Ureter (tissue), 1 donor: ENCODE results near the gene NPAS2. TPM values are rescaled to one million over a fixed set of nuclear protein-coding genes. Genes with fewer than 3 reads are reported as not detected.

ENCODE experiments used
- DNase-seq: peaks from one replicate; pipeline ENCODE4 v3.0.0-alpha.2; 2020; ENCODE audit warnings: low spot score
- total RNA-seq: library from RNA; stranded (reverse); gene quantifications from one replicate; pipeline ENCODE4 v1.2.4, GENCODE V29; 2023
- donor health status: DM: yes; HTN: yes; CAD: no.

The NPAS2 gene
- total RNA-seq, 1 donor from 2014 or later = 102 TPM

DNA sequence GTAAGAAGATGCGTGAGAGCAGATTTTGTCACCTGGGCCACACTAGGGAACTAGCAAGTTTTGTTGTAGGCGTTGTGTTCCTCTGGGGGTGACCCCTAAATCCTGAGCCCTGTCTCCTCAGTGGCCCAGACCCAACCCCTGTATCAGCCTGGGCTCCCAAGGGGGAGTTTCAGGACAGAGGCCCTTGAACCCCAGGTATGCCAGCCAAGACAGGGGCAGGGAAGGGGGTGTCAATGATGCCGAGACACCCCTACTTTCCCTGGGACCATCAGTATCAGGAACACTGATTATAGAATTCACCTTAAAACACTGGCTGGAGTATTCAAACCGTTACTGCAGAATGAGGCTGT is 143.1 kb downstream of the NPAS2 start:
- no peak for DNase-seq

DNA sequence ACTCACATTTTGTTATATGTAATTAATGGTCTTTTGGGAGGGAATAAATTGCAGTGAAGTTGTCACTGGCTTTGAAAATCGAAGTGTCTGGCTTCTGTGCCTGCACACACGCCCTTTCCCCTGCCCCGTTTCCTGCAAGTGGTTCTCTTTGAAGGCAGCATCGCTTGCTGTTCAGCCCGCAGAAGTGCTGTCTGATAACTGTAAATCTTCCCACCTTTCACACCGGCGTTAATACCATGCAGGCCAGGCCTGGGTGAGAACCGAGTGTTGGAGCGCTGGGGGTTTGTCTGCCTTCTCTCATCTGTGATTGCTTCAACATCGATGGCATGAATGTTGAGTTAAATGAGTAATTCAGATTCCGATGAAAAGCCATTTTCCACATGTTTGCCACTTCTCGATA is 144.3 kb downstream of the NPAS2 start:
- no peak for DNase-seq

DNA sequence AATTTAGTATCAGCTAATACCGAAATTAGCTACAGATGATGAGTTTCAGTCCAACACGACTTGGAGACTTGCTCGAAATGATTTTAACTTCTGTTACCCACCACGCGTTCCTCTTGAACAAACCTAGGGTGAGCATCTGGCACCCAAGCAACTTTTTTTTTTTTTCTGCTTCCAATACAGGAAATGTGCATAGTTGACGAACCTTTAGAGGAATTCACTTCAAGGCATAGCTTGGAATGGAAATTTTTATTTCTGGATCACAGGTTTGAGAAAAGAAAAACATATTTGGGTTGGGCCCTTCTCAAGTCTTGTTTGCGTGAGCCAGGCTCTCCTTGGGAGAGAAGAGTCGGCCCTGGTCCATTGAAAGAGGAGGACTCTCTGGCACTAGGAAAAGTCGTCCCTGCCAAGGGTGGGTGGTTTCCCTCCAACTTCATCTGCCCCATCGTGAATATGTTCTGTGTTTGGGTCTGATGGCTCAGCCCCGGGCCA is 144.8 kb downstream of the NPAS2 start:
- no peak for DNase-seq

DNA sequence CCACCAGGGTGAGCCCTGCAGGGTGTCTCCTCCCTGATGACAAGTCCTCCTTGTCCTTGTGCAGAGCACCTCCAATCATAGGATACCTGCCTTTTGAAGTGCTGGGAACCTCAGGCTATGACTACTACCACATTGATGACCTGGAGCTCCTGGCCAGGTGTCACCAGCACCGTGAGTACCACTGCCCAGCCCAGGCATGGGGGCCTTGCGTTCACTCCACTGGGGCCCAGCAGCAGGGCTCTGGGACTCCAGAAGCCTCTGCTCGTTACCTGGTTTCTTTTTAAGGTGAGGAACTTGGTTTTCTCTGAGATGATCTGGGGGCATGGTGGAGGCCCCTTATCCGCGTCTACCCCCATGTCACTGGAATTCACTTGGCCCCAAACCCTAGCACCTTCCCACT is 145.7 kb downstream of the NPAS2 start:
- DNase-seq = no peak

DNA sequence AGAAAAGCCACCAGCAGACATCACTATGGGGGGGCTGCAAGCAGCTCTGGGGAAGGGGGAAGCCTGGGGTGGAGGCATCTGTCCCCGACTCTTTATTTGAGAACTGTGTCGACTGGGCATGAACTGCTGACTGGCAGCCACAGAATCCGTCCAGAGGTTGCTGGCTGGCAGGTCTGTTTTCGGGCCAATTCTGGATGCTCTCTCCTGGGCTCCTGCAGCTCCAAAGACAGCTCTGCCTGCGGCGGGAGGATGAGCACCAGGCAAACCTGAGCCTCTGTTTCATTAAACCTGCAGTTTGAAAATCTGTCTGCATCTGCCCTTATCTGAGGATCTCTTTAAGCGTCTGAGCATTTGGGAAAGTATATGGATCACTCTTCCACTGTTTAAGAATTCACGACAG is 147.8 kb downstream of the NPAS2 start:
- DNase-seq = no peak

DNA sequence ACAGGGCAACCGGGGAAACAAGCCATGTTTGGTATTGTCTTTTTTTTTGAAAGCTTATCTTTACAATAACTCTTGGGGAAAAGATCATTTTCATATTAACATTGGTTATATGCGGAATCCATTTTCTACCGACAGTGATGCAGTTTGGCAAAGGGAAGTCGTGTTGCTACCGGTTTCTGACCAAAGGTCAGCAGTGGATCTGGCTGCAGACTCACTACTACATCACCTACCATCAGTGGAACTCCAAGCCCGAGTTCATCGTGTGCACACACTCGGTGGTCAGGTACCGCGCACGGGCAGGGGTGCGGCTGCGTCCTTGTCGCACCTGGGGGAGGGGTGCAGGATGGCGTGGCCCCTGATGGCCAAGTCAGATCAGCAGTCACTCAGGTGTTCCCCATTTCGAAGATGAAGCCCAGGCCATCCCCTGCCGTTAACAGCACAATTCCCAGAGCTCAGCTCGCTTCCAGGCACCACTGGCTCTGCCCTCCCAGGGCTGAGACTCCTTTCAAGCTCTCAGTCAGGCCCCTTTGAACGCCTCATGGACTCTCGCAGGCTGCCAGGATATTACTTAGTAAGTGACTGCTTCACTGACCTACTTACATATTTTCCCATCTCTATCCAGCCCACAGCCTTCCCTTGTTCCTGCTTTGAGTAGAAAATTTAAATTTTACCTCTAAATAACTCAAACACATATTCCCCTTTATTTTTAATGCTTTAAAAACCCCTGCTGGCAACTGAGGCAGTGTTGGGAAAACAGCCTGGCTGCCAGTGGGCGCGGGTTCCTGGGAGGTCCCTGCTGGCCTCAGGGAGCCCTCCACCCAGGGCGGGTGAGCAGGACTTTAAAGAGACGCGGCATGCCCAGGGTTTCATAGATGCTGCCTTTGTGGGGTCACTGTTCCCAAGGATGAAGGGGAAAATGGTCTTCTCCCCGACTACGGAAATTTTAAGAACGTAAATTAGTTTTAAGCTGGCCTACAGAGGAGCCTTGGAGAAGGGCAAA is 148.5 kb downstream of the NPAS2 start:
- no peak for DNase-seq

DNA sequence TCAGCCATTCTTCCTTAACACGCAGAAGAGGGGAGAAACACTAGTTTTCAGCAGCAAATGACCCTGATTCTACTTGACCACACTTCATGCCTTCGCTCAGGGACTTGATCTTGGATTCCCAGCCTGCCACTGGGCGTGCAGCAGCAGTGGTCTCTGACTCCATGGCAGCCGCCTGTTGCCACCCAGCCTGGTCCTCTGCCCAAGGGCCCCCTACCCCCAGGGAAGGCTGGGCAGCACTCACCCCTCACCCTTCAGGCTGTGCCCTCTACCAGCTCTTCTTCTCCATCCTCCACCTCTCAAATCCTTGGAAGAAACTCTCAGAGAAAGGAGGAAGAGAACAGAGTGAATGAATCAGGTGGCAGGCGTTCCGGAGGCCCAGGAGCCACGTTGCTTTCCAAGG is 150.1 kb downstream of the NPAS2 start:
- no peak for DNase-seq

DNA sequence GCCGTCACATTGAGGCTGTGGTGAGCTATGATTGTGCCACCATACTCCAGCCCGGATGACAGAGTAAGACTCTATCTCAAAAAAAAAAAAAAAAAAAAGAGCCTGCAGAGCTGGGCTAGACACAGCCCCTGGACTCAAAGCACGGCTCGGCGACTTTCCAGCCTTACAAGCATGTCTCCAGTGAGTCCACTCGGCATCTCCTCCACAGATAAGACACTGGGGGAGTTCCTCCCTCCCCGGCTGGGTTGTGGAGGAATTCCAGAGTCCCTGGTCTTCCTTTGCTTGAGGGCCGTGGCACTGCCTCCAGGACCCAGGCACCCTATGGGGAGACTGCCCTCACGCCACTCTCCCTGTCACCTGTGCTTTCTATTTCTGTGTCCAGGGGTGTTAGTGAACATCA is 151.3 kb downstream of the NPAS2 start:
- no peak for DNase-seq

DNA sequence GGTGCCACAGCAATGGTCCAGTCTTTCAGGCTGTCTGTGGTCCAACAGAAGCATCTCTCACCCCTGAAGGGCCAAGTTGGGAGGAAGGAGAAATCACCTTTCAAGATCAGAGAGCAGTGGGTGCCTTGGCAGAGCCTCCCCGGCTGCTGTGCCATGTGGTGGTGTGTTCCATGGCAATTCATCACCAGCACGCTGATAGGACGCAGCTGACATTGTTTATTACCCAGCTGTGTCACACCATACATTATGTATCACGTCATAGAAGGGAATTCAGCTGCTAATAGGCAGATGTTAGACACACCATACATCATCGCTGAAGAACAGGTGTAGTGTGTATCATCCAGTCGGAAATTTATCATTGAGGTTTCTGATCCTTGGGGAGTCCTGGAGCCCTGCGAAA is 152.5 kb downstream of the NPAS2 start:
- no peak for DNase-seq

DNA sequence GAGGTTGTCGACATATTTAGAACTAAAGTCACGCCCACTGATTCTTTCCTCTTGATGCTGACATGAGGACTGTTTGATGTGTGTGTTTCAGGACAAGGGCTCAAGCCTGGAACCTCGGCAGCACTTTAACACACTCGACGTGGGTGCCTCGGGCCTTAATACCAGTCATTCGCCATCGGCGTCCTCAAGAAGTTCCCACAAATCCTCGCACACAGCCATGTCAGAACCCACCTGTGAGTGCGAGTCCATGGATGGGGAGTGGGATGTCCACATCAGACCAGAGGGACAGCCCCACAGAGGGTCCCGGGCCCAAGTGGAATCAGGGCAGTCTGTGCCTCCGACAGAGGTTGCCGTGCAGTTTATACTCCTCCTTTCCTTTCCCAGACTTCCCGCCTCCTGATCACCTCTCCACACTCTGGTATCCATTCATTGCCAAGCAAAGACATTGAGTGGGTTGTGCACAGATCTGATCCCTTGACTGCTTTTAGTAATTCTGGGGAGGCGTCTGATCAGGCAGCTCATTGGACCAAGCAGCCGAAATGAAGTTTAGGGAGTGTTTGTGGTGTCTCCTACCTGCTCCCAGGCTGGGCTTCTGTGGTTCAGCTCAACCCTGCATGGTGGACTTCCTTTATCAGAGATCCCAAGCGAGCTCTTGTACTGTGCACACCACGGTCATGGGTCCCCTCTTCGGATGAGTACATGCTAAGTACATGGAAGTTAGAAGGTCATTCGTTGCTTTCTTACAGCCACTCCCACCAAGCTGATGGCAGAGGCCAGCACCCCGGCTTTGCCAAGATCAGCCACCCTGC is 155.0 kb downstream of the NPAS2 start:
- no peak for DNase-seq

DNA sequence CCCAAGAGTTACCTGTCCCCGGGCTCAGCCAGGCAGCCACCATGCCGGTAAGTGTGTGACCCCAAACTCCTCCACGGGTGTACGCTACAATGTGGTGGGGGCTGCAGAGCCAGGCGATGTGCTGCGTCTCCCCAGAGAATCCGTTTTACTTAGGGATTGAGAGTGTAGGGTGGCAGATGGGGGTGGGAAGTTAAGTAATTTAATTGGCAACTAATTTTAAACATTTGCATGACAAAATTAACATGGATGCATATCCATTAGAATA is 155.5 kb downstream of the NPAS2 start:
- no peak for DNase-seq

DNA sequence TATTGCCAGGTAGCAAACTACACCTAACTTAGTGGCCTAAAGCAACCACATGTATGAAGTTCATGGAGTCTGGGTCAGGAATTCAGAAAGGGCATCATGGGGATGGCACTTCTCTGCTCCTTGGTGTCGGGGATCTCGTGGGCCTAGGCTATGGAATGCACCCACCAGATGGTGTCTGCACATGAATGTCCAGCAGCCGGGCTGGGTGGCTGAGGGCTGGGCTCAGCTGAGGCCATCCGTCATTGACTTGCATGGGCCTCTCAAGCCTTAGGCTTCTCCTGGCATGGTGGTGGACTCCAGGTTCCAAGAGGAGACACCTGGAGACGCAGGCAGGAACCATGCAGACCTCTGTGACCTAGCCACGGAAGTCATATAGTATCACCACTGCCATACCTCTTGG is 156.1 kb downstream of the NPAS2 start:
- DNase-seq = no peak

DNA sequence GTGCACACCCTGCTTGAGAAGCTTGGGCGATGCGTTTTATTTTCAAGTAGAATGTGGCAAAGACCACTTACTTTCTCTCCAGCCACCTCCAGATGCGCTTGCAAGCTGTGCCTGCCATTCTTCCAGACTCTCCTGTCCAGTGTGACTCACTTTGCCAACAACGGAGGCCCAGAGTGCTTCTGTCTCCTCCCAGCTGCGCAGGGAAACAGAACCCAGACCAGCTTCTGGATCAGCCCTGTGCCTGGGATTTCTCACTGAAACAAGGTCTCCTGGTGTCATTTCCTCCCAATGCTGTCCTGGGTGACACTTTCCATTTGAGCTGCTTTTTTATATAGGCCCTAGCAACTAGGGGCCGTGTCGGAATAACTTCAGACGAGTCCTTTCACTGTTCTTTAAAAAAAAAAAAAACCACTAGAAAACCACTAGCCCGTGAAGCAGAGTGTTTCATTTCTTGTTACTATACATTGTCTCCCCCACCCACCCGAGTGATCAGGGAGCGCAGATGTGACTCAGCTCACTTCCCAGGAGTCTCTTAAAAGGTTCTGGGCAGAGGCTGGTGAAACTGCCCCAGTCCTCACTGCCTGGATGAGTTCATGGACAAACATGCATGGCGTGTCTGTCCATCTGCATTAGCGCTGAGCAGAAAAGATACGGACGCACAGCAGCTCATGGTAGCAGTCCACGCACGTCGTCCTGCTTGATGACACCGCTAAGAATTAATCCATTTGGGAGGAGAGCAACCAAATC is 156.9 kb downstream of the NPAS2 start:
- no peak for DNase-seq

DNA sequence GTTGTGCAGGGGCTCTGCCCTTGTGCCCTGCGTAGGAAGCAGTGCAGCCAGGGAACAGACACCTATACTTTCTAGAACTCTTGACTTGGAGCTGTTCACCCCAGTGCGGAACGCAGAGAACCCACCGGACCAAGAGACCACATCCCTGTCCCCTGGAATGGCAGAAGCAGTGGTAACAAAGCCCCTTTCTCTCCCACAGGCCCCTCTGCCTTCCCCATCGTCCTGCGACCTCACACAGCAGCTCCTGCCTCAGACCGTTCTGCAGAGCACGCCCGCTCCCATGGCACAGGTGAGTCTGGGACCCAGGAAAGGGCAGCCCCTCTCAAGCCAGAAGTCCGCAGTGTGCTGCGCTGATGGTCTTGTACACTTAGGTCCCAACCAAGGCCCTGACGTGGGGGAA is 157.6 kb downstream of the NPAS2 start:
- DNase-seq = no peak

DNA sequence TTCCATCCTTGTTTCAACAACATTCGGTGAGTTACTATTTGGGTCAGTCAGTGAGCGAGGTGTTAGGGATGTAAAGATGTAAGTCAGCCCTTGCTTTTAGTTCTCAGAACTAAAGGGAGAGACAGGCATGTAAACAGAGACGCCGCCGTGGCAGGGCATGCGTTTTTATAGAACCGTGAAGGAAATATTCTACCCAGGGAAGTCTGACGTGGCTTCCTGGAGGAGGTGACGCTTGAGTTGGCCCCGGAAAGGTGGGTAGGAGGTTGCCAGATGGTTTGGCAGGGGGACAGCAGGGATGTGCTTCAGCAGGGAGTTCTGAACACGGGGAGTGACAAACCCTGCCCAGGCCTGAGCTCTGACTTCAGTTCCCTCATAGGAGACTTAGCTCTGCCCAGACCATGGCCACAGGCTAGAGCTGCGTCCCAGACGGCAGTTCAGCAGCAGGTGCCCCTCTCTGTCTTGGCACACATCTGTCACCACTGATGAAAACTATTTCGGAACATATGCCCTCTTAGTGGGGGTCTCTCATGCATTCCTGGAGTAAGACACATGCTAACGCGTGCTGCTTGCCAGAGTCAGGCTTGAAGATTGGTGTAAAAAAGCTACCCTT is 158.7 kb downstream of the NPAS2 start:
- no peak for DNase-seq

DNA sequence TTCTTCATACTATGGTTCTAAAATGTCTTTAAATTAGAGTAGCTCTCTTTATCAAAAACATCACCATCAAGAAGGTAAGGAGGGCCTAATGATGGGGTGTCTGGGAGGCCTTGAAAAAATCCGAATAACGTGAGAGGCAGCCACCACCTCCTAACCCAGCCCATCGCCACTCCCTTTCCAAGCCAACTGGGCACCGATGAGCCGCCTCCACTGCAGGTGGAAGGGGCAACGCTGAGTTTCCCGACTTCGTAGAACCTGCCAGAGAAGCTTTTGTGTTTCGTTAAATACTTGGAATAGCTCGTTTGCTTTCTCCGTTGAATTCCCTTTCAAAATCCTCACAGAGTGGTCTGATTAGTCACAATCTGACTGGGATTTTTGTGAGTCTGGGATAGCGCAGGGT is 160.1 kb downstream of the NPAS2 start:
- no peak for DNase-seq

DNA sequence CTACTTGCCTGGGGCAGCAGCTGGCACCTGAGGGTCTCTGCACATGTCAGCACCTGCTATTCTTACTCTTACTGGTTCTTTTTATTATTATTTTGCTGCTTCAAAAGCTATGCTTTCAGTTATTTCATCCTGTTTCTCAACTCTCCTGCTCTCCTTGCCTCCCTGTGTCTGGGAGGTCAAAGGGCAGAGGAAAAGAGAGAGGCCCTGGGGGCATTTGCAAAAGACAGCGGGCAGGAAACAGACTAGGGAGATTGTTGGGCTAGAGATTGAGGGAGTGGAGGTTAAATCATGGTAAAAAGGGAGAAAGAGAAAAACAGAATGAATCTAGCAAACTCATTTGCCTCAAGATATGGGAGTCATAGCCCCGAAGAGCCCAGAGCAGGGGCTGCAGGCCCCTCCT is 161.1 kb downstream of the NPAS2 start:
- no peak for DNase-seq

DNA sequence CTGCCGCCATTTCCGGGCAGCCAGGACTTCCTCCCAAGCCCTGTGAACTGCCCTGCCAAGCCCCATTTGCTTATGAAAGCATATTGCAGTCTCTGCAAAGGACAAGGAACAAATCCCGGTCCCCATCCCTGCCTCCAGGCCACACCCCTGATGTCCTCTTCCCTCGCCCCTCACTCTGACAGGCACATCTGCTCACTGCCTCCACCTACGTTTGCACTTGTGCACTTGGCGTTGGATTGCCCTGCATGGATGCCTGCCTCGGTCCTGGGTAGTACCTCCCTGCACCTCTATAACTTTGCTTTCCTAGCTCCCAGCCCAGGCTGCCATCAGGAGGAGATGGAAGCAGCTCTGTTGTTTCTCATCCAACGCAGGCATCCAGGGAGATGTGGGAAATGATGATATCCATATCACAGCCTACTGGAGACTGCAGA is 162.5 kb downstream of the NPAS2 start:
- no peak for DNase-seq

DNA sequence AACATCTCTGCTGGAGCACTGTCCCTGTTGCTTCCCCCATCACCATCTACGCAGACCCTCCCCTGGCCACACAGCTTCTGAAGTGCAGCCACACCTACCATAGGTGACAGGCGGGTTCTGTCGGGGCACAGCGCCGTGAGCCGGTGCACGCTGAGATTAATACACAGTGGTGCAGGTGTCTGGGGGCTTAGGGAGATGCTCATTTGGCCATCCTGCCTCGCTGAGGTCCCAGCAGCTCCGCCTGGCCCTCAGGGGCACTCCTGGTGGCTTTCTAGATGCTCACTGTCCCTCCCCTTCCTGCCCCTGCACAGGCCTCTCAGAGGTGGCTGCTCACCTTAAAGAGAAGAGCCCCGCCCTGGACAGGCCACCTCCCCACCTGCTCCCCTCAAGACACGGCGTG is 163.3 kb downstream of the NPAS2 start:
- no peak for DNase-seq

DNA sequence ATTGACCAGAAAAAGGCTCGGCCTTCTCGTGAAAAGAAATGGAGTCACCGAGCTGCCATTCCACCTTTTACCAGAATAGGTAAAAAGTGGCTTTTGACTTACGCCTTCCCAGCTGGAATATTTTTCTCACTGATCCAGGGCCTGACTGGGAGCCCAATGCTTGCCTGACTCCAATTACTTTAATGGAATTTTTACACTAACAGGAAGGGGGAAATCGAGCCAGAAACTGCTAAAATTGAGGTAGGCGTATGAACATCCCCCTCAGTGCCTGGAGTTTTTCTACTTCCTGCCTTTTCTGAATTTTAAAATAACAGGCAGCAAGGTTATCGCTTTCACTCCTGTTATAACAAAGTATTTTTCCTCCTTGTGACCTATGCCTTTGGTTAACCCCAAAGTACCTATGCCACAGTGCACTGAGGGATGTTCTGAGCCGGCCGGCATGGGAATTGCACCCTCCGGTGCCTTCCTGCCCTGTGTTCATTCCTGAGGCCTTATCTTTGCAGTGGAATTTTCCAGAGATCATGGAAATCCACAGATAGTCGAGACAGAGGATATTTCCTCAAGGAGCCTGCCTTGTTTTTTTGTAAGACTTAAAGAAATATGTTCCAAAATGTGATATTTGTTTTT is 163.9 kb downstream of the NPAS2 start:
- DNase-seq = no peak

DNA sequence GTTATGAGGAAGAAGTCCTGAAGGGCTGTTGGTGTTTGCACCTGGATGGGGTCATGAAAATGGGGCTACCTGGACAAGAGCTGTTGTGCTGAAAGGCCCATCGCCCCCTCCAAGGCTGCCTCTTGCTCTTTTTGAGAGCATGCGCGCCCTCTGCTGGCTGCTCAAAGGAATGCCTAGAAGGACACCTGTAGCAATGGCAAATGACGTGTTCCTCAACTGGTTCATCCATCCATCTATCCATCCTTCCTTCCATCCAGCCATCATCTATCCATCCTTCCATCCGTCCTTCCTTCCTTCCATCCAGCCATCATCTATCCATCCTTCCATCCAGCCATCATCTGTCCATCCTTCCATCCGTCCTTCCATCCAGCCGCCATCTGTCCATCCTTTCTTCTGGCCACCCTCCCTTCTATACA is 165.0 kb downstream of the NPAS2 start:
- DNase-seq = peak; percentile 65
